ENCODE measurements around the gene TEF. TPM values are rescaled to one million over a fixed set of nuclear protein-coding genes. Genes with fewer than 3 reads are reported as not detected.

The TEF gene
- total and polyA plus RNA-seq, 9 of the 15 experiments (the other 6 are each of a cell fraction or from before 2014, with no cell fraction given), result 0.04 to 3.1 (median 1.2) TPM

DNA sequence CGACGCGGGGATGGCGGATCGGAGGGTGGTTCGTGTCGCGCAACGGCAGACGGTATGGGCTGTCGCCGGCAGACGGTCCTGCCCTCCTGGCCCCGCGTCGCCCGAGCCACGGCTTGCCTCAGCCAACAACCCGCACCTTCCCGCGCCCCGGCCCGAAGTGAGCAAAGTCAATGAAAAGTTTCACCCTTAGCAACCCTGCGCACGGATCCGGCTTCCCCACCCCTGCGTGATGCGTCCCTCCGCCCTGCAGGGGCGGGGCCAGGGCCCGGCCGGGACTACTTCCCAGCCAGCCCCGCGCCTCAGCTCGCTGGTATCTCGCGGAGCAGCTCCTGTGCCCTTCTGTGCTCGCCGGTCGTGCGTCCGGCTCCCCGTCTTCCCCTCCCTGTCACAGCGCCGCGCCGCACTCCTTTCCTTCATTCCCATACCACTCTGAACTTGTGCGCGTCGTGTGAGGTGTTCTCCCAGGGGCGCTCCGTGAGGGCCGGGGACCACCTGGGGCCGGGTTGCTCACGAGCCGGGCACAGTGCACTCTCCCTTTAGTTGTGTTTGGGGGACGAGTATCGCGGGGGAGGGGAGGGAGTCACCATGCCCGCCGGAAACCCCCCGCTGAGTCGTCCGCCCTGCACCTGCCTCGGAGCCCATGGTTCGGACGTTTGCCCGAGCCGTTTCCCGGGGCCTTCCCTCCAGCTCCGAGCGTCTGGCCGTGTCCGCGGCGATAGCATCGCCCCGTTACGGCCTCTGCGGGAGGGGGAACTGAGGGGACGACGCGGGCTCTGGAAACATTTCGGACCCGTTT lies 65.1 kb downstream of the TEF start, which contains the start of gene TOB2 (continued):
- TF ChIP-seq ZFP30 (CRISPR knock-in tag; IDR thresholded peaks at IDR 0.05; ENCODE audit: borderline replicate concordance), result no peak
- TF ChIP-seq RFX7 (CRISPR knock-in tag; IDR thresholded peaks at IDR 0.05), result no peak
- TF ChIP-seq TSC22D4 (tag; IDR thresholded peaks at IDR 0.05), result no peak
- TF ChIP-seq, protein P1, sequence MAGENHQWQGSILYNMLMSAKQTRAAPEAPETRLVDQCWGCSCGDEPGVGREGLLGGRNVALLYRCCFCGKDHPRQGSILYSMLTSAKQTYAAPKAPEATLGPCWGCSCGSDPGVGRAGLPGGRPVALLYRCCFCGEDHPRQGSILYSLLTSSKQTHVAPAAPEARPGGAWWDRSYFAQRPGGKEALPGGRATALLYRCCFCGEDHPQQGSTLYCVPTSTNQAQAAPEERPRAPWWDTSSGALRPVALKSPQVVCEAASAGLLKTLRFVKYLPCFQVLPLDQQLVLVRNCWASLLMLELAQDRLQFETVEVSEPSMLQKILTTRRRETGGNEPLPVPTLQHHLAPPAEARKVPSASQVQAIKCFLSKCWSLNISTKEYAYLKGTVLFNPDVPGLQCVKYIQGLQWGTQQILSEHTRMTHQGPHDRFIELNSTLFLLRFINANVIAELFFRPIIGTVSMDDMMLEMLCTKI (IDR thresholded peaks at IDR 0.05; ENCODE audit: partially characterized antibody), result no peak
- TF ChIP-seq POLR3G (IDR thresholded peaks at IDR 0.05; ENCODE audit: extremely low read depth, insufficient read length, insufficient replicate concordance), result no peak
- peak; percentile 56; the same call in 1 of the 2 replicates for TF ChIP-seq ATF1 (CRISPR knock-in tag; IDR thresholded peaks at IDR 0.05)
- peak; percentile 85 for TF ChIP-seq ATF1 (tag; IDR thresholded peaks at IDR 0.05)
- TF ChIP-seq ZNF436 (CRISPR knock-in tag; IDR thresholded peaks at IDR 0.05), result no peak
- TF ChIP-seq, protein P2, sequence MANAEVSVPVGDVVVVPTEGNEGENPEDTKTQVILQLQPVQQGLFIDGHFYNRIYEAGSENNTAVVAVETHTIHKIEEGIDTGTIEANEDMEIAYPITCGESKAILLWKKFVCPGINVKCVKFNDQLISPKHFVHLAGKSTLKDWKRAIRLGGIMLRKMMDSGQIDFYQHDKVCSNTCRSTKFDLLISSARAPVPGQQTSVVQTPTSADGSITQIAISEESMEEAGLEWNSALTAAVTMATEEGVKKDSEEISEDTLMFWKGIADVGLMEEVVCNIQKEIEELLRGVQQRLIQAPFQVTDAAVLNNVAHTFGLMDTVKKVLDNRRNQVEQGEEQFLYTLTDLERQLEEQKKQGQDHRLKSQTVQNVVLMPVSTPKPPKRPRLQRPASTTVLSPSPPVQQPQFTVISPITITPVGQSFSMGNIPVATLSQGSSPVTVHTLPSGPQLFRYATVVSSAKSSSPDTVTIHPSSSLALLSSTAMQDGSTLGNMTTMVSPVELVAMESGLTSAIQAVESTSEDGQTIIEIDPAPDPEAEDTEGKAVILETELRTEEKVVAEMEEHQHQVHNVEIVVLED (CRISPR knock-in tag; IDR thresholded peaks at IDR 0.05), result peak; percentile 66
- TF ChIP-seq, protein P3, sequence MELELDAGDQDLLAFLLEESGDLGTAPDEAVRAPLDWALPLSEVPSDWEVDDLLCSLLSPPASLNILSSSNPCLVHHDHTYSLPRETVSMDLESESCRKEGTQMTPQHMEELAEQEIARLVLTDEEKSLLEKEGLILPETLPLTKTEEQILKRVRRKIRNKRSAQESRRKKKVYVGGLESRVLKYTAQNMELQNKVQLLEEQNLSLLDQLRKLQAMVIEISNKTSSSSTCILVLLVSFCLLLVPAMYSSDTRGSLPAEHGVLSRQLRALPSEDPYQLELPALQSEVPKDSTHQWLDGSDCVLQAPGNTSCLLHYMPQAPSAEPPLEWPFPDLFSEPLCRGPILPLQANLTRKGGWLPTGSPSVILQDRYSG (tag; conservative IDR thresholded peaks at IDR 0.05; ENCODE audit: low read depth), result no peak
- TF ChIP-seq, protein P4, sequence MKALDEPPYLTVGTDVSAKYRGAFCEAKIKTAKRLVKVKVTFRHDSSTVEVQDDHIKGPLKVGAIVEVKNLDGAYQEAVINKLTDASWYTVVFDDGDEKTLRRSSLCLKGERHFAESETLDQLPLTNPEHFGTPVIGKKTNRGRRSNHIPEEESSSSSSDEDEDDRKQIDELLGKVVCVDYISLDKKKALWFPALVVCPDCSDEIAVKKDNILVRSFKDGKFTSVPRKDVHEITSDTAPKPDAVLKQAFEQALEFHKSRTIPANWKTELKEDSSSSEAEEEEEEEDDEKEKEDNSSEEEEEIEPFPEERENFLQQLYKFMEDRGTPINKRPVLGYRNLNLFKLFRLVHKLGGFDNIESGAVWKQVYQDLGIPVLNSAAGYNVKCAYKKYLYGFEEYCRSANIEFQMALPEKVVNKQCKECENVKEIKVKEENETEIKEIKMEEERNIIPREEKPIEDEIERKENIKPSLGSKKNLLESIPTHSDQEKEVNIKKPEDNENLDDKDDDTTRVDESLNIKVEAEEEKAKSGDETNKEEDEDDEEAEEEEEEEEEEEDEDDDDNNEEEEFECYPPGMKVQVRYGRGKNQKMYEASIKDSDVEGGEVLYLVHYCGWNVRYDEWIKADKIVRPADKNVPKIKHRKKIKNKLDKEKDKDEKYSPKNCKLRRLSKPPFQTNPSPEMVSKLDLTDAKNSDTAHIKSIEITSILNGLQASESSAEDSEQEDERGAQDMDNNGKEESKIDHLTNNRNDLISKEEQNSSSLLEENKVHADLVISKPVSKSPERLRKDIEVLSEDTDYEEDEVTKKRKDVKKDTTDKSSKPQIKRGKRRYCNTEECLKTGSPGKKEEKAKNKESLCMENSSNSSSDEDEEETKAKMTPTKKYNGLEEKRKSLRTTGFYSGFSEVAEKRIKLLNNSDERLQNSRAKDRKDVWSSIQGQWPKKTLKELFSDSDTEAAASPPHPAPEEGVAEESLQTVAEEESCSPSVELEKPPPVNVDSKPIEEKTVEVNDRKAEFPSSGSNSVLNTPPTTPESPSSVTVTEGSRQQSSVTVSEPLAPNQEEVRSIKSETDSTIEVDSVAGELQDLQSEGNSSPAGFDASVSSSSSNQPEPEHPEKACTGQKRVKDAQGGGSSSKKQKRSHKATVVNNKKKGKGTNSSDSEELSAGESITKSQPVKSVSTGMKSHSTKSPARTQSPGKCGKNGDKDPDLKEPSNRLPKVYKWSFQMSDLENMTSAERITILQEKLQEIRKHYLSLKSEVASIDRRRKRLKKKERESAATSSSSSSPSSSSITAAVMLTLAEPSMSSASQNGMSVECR (CRISPR knock-in tag; IDR thresholded peaks at IDR 0.05), result peak; percentile 93
- no peak for TF ChIP-seq ZNF354B (CRISPR knock-in tag; IDR thresholded peaks at IDR 0.05)
- TF ChIP-seq, protein P5, sequence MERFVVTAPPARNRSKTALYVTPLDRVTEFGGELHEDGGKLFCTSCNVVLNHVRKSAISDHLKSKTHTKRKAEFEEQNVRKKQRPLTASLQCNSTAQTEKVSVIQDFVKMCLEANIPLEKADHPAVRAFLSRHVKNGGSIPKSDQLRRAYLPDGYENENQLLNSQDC (CRISPR knock-in tag; IDR thresholded peaks at IDR 0.05), result no peak; the same call in 1 of the 2 replicates
- TF ChIP-seq, protein P6, sequence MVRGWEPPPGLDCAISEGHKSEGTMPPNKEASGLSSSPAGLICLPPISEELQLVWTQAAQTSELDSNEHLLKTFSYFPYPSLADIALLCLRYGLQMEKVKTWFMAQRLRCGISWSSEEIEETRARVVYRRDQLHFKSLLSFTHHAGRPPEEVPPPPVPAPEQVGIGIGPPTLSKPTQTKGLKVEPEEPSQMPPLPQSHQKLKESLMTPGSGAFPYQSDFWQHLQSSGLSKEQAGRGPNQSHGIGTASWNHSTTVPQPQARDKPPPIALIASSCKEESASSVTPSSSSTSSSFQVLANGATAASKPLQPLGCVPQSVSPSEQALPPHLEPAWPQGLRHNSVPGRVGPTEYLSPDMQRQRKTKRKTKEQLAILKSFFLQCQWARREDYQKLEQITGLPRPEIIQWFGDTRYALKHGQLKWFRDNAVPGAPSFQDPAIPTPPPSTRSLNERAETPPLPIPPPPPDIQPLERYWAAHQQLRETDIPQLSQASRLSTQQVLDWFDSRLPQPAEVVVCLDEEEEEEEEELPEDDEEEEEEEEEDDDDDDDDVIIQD (CRISPR knock-in tag; IDR thresholded peaks at IDR 0.05), result no peak
- TF ChIP-seq ZNF766 (CRISPR knock-in tag; conservative IDR thresholded peaks at IDR 0.05), result no peak
